Parathyroid adenoma (tissue), 2 donors: ENCODE measurements around the gene WDFY2.

Source experiments
- H2AFZ ChIP-seq: fragments of 300-600 bp; sonication (generic); one replicate; pipeline ENCODE4 v1.7.0; 2017; ENCODE audit warnings: antibody characterized with exemption, mild to moderate bottlenecking
- H3K27ac ChIP-seq: fragments of 300-600 bp; sonication (generic); one replicate; pipeline ENCODE4 v1.7.0; 2017
- H3K27me3 ChIP-seq: fragments of 300-600 bp; sonication (generic); one replicate; pipeline ENCODE4 v1.7.0; 2017; ENCODE audit warnings: low read length; ENCODE audit not compliant: control insufficient read depth, insufficient read depth
- H3K36me3 ChIP-seq: fragments of 300-600 bp; sonication (generic); one replicate; pipeline ENCODE4 v1.7.0; 2017; ENCODE audit warnings: low read length; ENCODE audit not compliant: control insufficient read depth, insufficient read depth
- H3K4me1 ChIP-seq: fragments of 300-600 bp; sonication (generic); one replicate; pipeline ENCODE4 v1.7.0; 2017; ENCODE audit warnings: control low read depth
- H3K4me2 ChIP-seq: fragments of 300-600 bp; sonication (generic); one replicate; pipeline ENCODE4 v1.7.0; 2017; ENCODE audit warnings: low read length
- H3K4me3 ChIP-seq: fragments of 300-600 bp; sonication (generic); one replicate; pipeline ENCODE4 v1.7.0; 2017; ENCODE audit warnings: low read depth, low read length
- H3K79me2 ChIP-seq: fragments of 300-600 bp; sonication (generic); one replicate; pipeline ENCODE4 v1.7.0; 2017; ENCODE audit warnings: control low read depth
- H3K9ac ChIP-seq: fragments of 300-600 bp; sonication (generic); one replicate; pipeline ENCODE4 v1.7.0; 2017; ENCODE audit warnings: mild to moderate bottlenecking
- H3K9me3 ChIP-seq: fragments of 300-600 bp; sonication (generic); one replicate; pipeline ENCODE4 v1.7.0; 2017; ENCODE audit warnings: low read length; ENCODE audit not compliant: control insufficient read depth
- CTCF ChIP-seq: fragments of 300-600 bp; sonication (generic); IDR thresholded peaks from one replicate; pipeline ENCODE4 v1.7.0; 2017; ENCODE audit warnings: antibody characterized with exemption, mild to moderate bottlenecking
- donor health status: primary hyperparathyroidism.

Gene WDFY2

DNA sequence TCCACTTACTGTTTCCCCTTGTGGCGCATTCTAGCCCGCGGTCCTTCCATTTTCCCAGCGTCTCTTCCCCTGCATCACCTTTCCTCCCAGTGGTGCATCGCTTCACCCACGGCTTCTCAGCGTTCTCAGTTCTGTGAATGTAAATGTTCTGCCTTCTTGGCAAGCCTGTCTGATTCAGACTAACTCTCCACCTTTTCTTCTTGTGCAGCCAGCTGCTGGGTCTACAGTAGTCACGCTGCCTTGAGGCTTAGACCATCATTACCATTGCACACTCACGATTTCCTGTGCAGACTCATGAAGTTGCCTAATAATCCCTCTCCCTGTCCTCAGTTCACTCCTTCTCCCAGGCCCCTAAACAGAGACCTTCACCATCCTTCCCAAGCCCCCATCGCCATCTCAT is 144.7 kb downstream of the WDFY2 start:
- Histone ChIP-seq H3K4me2 (no peak overlapping the region), H3K9ac (no peak overlapping the region), H3K27me3 (no peaks in the 10 kb centered on the region), H2AFZ (no peak overlapping the region), H3K27ac (no peak overlapping the region), H3K36me3 (no peaks in the 10 kb centered on the region), H3K9me3 (no peaks in the 10 kb centered on the region), H3K79me2 (no peaks in the 10 kb centered on the region), H3K4me1 (no peaks in the 10 kb centered on the region), H3K4me3 (no peak overlapping the region)
- no peak for TF ChIP-seq CTCF

GRCh38 chr13:51729866-51730553 is 145.7 kb downstream of the WDFY2 start:
- Histone ChIP-seq H3K4me2 (no peak overlapping the region), H3K79me2 (no peaks in the 10 kb centered on the region), H3K9me3 (no peaks in the 10 kb centered on the region), H3K36me3 (no peaks in the 10 kb centered on the region), H3K4me3 (no peak overlapping the region), H3K27ac (peak overlapping the region; percentile 15), H2AFZ (no peak overlapping the region), H3K4me1 (no peaks in the 10 kb centered on the region), H3K9ac (no peak overlapping the region), H3K27me3 (no peaks in the 10 kb centered on the region)
- no peak for TF ChIP-seq CTCF

GRCh38 chr13:51730927-51731326 is 146.7 kb downstream of the WDFY2 start:
- H3K36me3 ChIP-seq = no peaks in the 10 kb centered on the region
- no peaks in the 10 kb centered on the region for H3K27me3 ChIP-seq
- no peak for TF ChIP-seq CTCF
- no peaks in the 10 kb centered on the region for H3K4me1 ChIP-seq
- no peaks in the 10 kb centered on the region for H3K9me3 ChIP-seq
- H3K27ac ChIP-seq = peak overlapping the region; percentile 33
- no peaks in the 10 kb centered on the region for H3K79me2 ChIP-seq
- H3K4me2 ChIP-seq = no peak overlapping the region
- no peak overlapping the region for H3K9ac ChIP-seq
- no peak overlapping the region for H3K4me3 ChIP-seq
- H2AFZ ChIP-seq = no peak overlapping the region

DNA sequence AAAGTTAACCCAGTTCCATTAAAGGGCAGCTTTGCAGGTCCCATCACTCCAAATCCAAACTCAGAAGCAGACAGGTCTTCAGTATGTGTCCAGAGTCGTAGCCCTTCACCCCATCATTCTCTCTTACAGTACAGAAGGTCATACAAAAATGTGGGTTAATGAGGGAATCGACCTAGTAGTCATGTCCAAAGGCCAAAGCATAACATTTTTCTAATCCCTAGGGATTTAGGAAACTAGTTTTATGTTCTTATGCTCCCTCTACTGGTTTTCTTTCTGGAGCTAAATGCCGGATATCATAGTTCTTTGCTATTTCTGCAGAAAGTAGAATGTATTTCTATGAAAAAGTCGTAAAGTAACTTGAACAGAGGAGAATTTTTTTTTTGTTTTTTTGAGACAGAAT is 147.5 kb downstream of the WDFY2 start:
- Histone ChIP-seq H2AFZ (no peak overlapping the region), H3K9ac (no peak overlapping the region), H3K4me1 (no peaks in the 10 kb centered on the region), H3K4me2 (no peak overlapping the region), H3K36me3 (no peaks in the 10 kb centered on the region), H3K79me2 (no peaks in the 10 kb centered on the region), H3K4me3 (no peak overlapping the region), H3K27ac (no peak overlapping the region), H3K27me3 (no peaks in the 10 kb centered on the region), H3K9me3 (no peaks in the 10 kb centered on the region)
- peak; percentile 31 for TF ChIP-seq CTCF
